MCF 10A (cell line): Measurements from ENCODE around the gene MSI2. TPM values are rescaled to one million over a fixed set of nuclear protein-coding genes. Genes with fewer than 3 reads are reported as not detected.

Experiments
- BruUV-seq: library from RNA; stranded (reverse); fragments of 400-500 nt; replicated peaks from 2 replicates; lab custom pipeline; 2021; lab: Mats Ljungman, UMichigan
- CTCF ChIA-PET: fragments of 300-600 bp; sonication (Branson Sonifier 250); formaldehyde crosslinking; extraction: SDS; loops from one replicate; lab custom pipeline; 2021; ENCODE audit warnings: antibody characterized with exemption, inconsistent platforms; lab: Yijun Ruan, JAX
- POLR2A ChIA-PET: fragments of 300-600, 350-650 bp; sonication (Branson Sonifier 250); formaldehyde crosslinking; extraction: SDS; loops from one replicate; lab custom pipeline; 2020; ENCODE audit warnings: antibody characterized with exemption, inconsistent platforms; lab: Yijun Ruan, JAX
- DNase-seq: peaks from one replicate; pipeline ENCODE4 v3.0.0-alpha.2; 2018; ENCODE audit not compliant: unreplicated experiment
- H3K27ac Mint-ChIP-seq: one replicate; pipeline ENCODE4 v1.8.0; 2022; ENCODE audit warnings: mild to moderate bottlenecking, low read depth, mixed read lengths; ENCODE audit not compliant: unreplicated experiment
- H3K27me3 Mint-ChIP-seq: one replicate; pipeline ENCODE4 v1.8.0; 2022; ENCODE audit warnings: mixed read lengths; ENCODE audit not compliant: insufficient read depth, unreplicated experiment
- H3K36me3 Mint-ChIP-seq: one replicate; pipeline ENCODE4 v1.8.0; 2022; ENCODE audit warnings: mild to moderate bottlenecking, moderate library complexity, mixed read lengths; ENCODE audit not compliant: insufficient read depth, unreplicated experiment
- H3K4me1 Mint-ChIP-seq: one replicate; pipeline ENCODE4 v1.8.0; 2022; ENCODE audit warnings: mixed read lengths; ENCODE audit not compliant: insufficient read depth, unreplicated experiment
- H3K4me3 Mint-ChIP-seq: one replicate; pipeline ENCODE4 v1.8.0; 2022; ENCODE audit warnings: mild to moderate bottlenecking, moderate library complexity, mixed read lengths; ENCODE audit not compliant: unreplicated experiment
- H3K9me3 Mint-ChIP-seq: one replicate; pipeline ENCODE4 v1.8.0; 2022; ENCODE audit warnings: mixed read lengths; ENCODE audit not compliant: unreplicated experiment
- CTCF ChIP-seq: fragments of 200-600 bp; IDR thresholded peaks from one replicate; pipeline ENCODE4 v1.8.0; 2022; ENCODE audit warnings: antibody characterized with exemption, mild to moderate bottlenecking; ENCODE audit not compliant: unreplicated experiment
- intact Hi-C: fragments of 100-400 bp; cut with micrococcal nuclease; formaldehyde crosslinking; loops from 2 replicates; pipeline ENCODE4 v1.14.1; 2022
- total RNA-seq: library from RNA; stranded (reverse); gene quantifications from 2 replicates; pipeline ENCODE4 v1.2.3, GENCODE V29; 2022

The MSI2 gene
- total RNA-seq, 1 experiment from 2014 or later, result 60.6 TPM

GRCh38 chr17:57557416-57557815, 301.1 kb downstream of the MSI2 start:
- peak overlapping the region; percentile 31 for H3K4me3 Mint-ChIP-seq
- DNase-seq, result no peak
- CTCF ChIA-PET, result interaction anchor here (1.0 kb wide), 1 partner anchor 115 kb away, joined by 3 read pairs; no protein-coding TSS in a partner anchor
- TF ChIP-seq CTCF, result no peak
- peaks cover 25% of the 10 kb centered on the region for H3K36me3 Mint-ChIP-seq
- POLR2A ChIA-PET, result interaction anchor here (0.7 to 1.4 kb wide), 6 partner anchors 13 to 188 kb away, joined by 3 to 6 read pairs (median 4); no protein-coding TSS in a partner anchor
- peak overlapping the region; percentile 70 for H3K27ac Mint-ChIP-seq
- H3K9me3 Mint-ChIP-seq, result no peaks in the 10 kb centered on the region
- no TSS peak for BruUV-seq
- H3K27me3 Mint-ChIP-seq, result no peaks in the 10 kb centered on the region
- H3K4me1 Mint-ChIP-seq, result peaks cover 14% of the 10 kb centered on the region
- intact Hi-C loops, result no loop called here

DNA sequence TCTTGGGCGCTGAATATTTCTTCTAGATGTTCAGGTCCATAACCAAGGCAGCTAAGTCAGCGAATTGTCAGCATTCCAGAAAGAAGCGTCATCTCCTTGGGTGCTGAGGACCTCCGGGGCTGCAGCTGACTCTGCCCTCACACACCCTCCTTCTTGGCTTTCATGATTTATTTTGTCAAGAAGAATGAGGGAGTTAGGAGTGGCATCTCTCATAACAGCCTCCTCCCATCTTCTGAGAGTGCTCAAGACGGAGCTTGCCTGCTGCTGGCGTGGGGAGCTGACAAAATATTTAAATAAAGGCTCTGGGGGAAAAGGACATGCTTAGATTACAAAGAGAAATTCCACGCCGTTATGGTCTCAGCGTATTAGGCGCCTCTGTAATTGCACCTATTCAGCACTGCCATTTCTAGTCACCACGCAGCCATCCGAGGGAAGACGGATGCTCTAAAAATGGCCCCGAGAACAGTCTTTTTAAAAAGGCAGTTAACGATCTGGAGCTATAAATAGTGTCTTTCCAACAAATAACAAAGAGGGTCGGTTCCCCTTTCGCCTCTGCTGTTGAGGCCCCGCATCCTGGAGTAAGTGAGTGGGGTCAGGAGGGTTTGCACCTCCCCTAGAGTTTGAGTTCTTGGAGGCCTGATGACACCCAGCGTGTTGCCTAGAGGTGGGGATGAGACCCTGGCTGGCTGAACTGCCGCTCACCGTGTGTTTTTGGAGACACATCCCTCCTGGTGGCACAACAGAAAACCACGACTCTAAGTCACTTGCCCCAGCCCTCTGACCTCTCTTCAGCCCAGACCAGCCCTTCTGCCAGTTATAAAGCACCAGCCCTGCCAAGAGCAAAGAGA, 301.7 kb downstream of the MSI2 start:
- H3K9me3 Mint-ChIP-seq, result no peaks in the 10 kb centered on the region
- BruUV-seq, result no TSS peak
- peaks cover 20% of the 10 kb centered on the region for H3K36me3 Mint-ChIP-seq
- CTCF ChIA-PET, result interaction anchor here (0.8 to 1.0 kb wide), 2 partner anchors 37 to 114 kb away, joined by 3 read pairs; no protein-coding TSS in a partner anchor
- DNase-seq, result peak; percentile 67
- H3K4me1 Mint-ChIP-seq, result peaks cover 14% of the 10 kb centered on the region
- H3K27me3 Mint-ChIP-seq, result no peaks in the 10 kb centered on the region
- peak overlapping the region; percentile 70 for H3K27ac Mint-ChIP-seq
- intact Hi-C loops, result no loop called here
- peak overlapping the region; percentile 31 for H3K4me3 Mint-ChIP-seq
- TF ChIP-seq CTCF, result no peak
- POLR2A ChIA-PET, result interaction anchor here (0.7 to 1.4 kb wide), 5 partner anchors 19 to 188 kb away, joined by 3 to 6 read pairs (median 3); no protein-coding TSS in a partner anchor

GRCh38 chr17:57559226-57559625, 302.9 kb downstream of the MSI2 start:
- Mint-ChIP-seq H3K4me1 (peaks cover 14% of the 10 kb centered on the region), H3K36me3 (peaks cover 18% of the 10 kb centered on the region), H3K4me3 (no peak overlapping the region), H3K9me3 (no peaks in the 10 kb centered on the region), H3K27ac (no peak overlapping the region), H3K27me3 (no peaks in the 10 kb centered on the region)
- intact Hi-C loops, result no loop called here
- BruUV-seq, result no TSS peak
- no peak for TF ChIP-seq CTCF
- ChIA-PET POLR2A (interaction anchor here (0.6 to 1.2 kb wide), 2 partner anchors 28 to 750 kb away, joined by 3 read pairs; no protein-coding TSS in a partner anchor), CTCF (interaction anchor here (1.4 kb wide), 1 partner anchor 38 kb away, joined by 5 read pairs; no protein-coding TSS in a partner anchor)
- DNase-seq, result no peak
